K562 (cell line): ENCODE data around the gene TMEM252. TPM values are rescaled to one million over a fixed set of nuclear protein-coding genes. Genes with fewer than 3 reads are reported as not detected.

ENCODE experiments used
- AFF1 ChIP-seq, 2 experiments: fragments of 450-650 bp; IDR thresholded peaks; 2 replicates each; pipeline ENCODE4 v1.6.1; 2018; ENCODE audit warnings: mild to moderate bottlenecking in 2 of 2, low read depth in 1 of 2; ENCODE audit not compliant: partially characterized antibody in 2 of 2
- CBFA2T3 ChIP-seq: fragments of 450-650 bp; IDR thresholded peaks from 2 replicates; pipeline ENCODE4 v1.6.1; 2017
- HDAC8 ChIP-seq: fragments of 450-650 bp; IDR thresholded peaks from 2 replicates; pipeline ENCODE4 v1.6.1; 2016; ENCODE audit warnings: mild to moderate bottlenecking, missing genetic modification characterization, moderate library complexity, missing compliant biosample characterization
- KAT8 ChIP-seq: fragments of 450-650 bp; IDR thresholded peaks from 2 replicates; pipeline ENCODE4 v1.6.1; 2016; ENCODE audit warnings: low read depth, mild to moderate bottlenecking
- KDM5B ChIP-seq: fragments of 200-600 bp; sonication (generic); IDR thresholded peaks from 2 replicates; pipeline ENCODE4 v1.6.1; 2012; ENCODE audit warnings: low read depth, mild to moderate bottlenecking, moderate library complexity, low read length, control low read depth, inconsistent platforms; ENCODE audit not compliant: insufficient replicate concordance
- PATZ1 ChIP-seq: fragments of 250-450 bp; sonication (Bioruptor Pico); IDR thresholded peaks from 2 replicates; pipeline ENCODE4 v1.5.0; 2020; ENCODE audit warnings: mild to moderate bottlenecking, borderline replicate concordance
- SIX5 ChIP-seq, 2 experiments: IDR thresholded peaks; 2 replicates each; pipeline ENCODE4 v1.6.1; 2011; ENCODE audit warnings: low read length in 2 of 2, borderline replicate concordance in 1 of 2, low read depth in 1 of 2, mild to moderate bottlenecking in 1 of 2, moderate library complexity in 1 of 2; ENCODE audit not compliant: insufficient read depth in 1 of 2
- TOE1 ChIP-seq, 2 experiments: fragments of 450-650 bp in 1 of 2; sonication (generic) in 1 of 2; formaldehyde crosslinking in 1 of 2; IDR thresholded peaks; 2 replicates each; pipeline versions ENCODE4 v1.7.1 to v1.8.0; 2016 to 2022; ENCODE audit warnings: borderline replicate concordance in 2 of 2, mild to moderate bottlenecking in 2 of 2, antibody characterized with exemption in 1 of 2, inconsistent platforms in 1 of 2, low read depth in 1 of 2, missing genetic modification reagents in 1 of 2, moderate library complexity in 1 of 2
- ZNF184 ChIP-seq: sonication (generic); formaldehyde crosslinking; IDR thresholded peaks from 2 replicates; pipeline ENCODE4 v1.5.0; 2020; ENCODE audit warnings: missing genetic modification reagents
- ZNF57 ChIP-seq: fragments of 450-650 bp; formaldehyde crosslinking; IDR thresholded peaks from 2 replicates; pipeline ENCODE4 v1.4.0; 2020; ENCODE audit warnings: mild to moderate bottlenecking, moderate library complexity
- polyA plus RNA-seq, 8 experiments: library from polyadenylated mRNA; depleted of rRNA in 4 of 8; stranded (reverse) in 5 of 8; unstranded in 3 of 8; fragments of >200 nt; fragmentation: Nextera tagmentation in 2 of 8; fragmentation: Illumina TruSeq in 1 of 8; extraction: Ambion mirVana in 2 of 8; extraction: Trizol in 1 of 8; gene quantifications; 2 replicates each; pipeline versions ENCODE4 v1.2.1 to v1.2.3, GENCODE V29; 2011 to 2014; ENCODE audit warnings: inconsistent platforms in 1 of 8, missing spikeins in 1 of 8
- total RNA-seq, 7 experiments: library from RNA; depleted of rRNA in 6 of 7; stranded (reverse); fragments of >200 nt in 6 of 7; fragmentation: Illumina TruSeq in 2 of 7; extraction: Trizol in 2 of 7; gene quantifications; 2 replicates each; pipeline versions ENCODE4 v1.2.1 to v1.2.3, GENCODE V29; 2011 to 2021; ENCODE audit warnings: low replicate concordance in 1 of 7

Gene TMEM252
- total and polyA plus RNA-seq, 9 of the 15 experiments (the other 6 are each of a cell fraction or from before 2014, with no cell fraction given): not detected

- no peak for TF ChIP-seq AFF1 (IDR thresholded peaks at IDR 0.05; ENCODE audit: low read depth in 1 of 2, partially characterized antibody in 2 of 2)
- TF ChIP-seq SIX5 (IDR thresholded peaks at IDR 0.05; ENCODE audit: borderline replicate concordance in 1 of 2, insufficient read depth in 1 of 2, low read depth in 1 of 2, low read length in 2 of 2): no peak
- no peak for TF ChIP-seq HDAC8 (tag)
- TF ChIP-seq TOE1 (IDR thresholded peaks at IDR 0.05; ENCODE audit: borderline replicate concordance): no peak
- no peak for TF ChIP-seq TOE1 (CRISPR knock-in tag; IDR thresholded peaks at IDR 0.05; ENCODE audit: borderline replicate concordance, low read depth)
- TF ChIP-seq KAT8: no peak
- TF ChIP-seq ZNF184: no peak
- no peak for TF ChIP-seq PATZ1 (CRISPR knock-in tag)
- no peak for TF ChIP-seq KDM5B
- no peak for TF ChIP-seq CBFA2T3
- no peak for TF ChIP-seq ZNF57 (CRISPR knock-in tag)
Measured at GRCh38 chr9:68496356-68496755, 44.3 kb downstream of the TMEM252 start (continued).
